ENCODE results near the gene CHURC1.

DNA sequence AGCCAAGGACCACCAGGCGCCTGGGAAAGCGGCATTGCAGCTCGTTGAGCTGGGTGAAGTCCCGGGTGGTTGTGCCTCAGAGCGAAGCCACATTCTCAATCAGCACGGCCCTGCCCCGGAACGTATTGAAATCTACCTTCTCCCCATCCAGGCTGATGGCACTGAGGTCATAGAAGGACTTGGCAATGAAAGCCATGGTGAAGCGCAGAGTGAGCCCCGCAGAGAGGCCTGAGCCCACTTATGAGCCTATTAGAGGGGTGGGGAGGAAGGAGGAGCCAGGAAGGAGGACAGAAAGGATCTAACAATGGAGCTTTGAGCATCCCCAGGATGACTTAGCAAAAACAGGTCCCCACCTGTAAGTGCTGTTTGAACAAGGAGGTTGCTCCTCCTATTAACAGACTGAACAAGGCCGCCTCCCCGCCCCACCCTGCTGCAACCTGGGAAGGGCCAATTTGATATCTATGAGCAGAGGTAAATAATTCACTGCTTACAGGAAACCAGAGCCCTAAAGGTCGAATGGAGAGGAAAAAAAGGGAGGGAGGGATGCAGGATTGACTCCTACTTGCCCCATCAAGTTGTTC is 28.4 kb downstream of the CHURC1 start, which contains the start of gene GPX2:
- TF ChIP-seq, protein P1, sequence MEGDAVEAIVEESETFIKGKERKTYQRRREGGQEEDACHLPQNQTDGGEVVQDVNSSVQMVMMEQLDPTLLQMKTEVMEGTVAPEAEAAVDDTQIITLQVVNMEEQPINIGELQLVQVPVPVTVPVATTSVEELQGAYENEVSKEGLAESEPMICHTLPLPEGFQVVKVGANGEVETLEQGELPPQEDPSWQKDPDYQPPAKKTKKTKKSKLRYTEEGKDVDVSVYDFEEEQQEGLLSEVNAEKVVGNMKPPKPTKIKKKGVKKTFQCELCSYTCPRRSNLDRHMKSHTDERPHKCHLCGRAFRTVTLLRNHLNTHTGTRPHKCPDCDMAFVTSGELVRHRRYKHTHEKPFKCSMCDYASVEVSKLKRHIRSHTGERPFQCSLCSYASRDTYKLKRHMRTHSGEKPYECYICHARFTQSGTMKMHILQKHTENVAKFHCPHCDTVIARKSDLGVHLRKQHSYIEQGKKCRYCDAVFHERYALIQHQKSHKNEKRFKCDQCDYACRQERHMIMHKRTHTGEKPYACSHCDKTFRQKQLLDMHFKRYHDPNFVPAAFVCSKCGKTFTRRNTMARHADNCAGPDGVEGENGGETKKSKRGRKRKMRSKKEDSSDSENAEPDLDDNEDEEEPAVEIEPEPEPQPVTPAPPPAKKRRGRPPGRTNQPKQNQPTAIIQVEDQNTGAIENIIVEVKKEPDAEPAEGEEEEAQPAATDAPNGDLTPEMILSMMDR (IDR thresholded peaks at IDR 0.05): no peak
- TF ChIP-seq EZH2 (IDR thresholded peaks at IDR 0.05; ENCODE audit: borderline replicate concordance, insufficient read depth, low read depth, low read length, poor library complexity, severe bottlenecking): no peak

Data from B cell (primary cell).